ENCODE measurements around the gene CITED2.
A peak's percentile ranks its signal among the peaks of the same experiment; 100 is the strongest.

CITED2 gene

GRCh38 chr6:139381216-139381865 lies 6.9 kb upstream of the CITED2 start:
- no peak for DNase-seq

- no peak for DNase-seq
Measured at GRCh38 chr6:139380611-139381010, 6.2 kb upstream of the CITED2 start.

- DNase-seq: no peak
Measured at GRCh38 chr6:139380168-139380567, 5.7 kb upstream of the CITED2 start.

GRCh38 chr6:139378882-139379341 lies 4.5 kb upstream of the CITED2 start:
- DNase-seq: no peak

GRCh38 chr6:139378226-139378625 lies 3.8 kb upstream of the CITED2 start:
- DNase-seq: no peak

- no peak for DNase-seq
Measured at GRCh38 chr6:139376604-139377218, 2.3 kb upstream of the CITED2 start.

GRCh38 chr6:139376017-139376330 lies 1.5 kb upstream of the CITED2 start:
- peak; percentile 43 for DNase-seq

- DNase-seq: peak; percentile 86
Measured at GRCh38 chr6:139375226-139376016, 973 bp upstream of the CITED2 start.

- no peak for DNase-seq
Measured at GRCh38 chr6:139373928-139374356, 506 bp downstream of the CITED2 start.

- peak; percentile 82 for DNase-seq
Measured at GRCh38 chr6:139373154-139373927, 1.1 kb downstream of the CITED2 start.

- DNase-seq: peak; percentile 40
Measured at GRCh38 chr6:139372326-139373153, 1.9 kb downstream of the CITED2 start.

GRCh38 chr6:139371421-139372203 lies 2.8 kb downstream of the CITED2 start:
- no peak for DNase-seq

- DNase-seq: no peak
Measured at GRCh38 chr6:139370999-139371345, 3.5 kb downstream of the CITED2 start.

- DNase-seq: no peak
Measured at GRCh38 chr6:139370283-139370998, 4.0 kb downstream of the CITED2 start.

GRCh38 chr6:139369568-139370282 lies 4.7 kb downstream of the CITED2 start:
- peak; percentile 63 for DNase-seq

GRCh38 chr6:139369068-139369467 lies 5.4 kb downstream of the CITED2 start:
- no peak for DNase-seq

GRCh38 chr6:139368661-139369060 lies 5.8 kb downstream of the CITED2 start:
- DNase-seq: no peak

GRCh38 chr6:139367810-139368351 lies 6.6 kb downstream of the CITED2 start:
- peak; percentile 76 for DNase-seq

- DNase-seq: no peak
Measured at GRCh38 chr6:139364982-139365379, 9.5 kb downstream of the CITED2 start.
